ENCODE data around the gene PPM1D. TPM values are rescaled to one million over a fixed set of nuclear protein-coding genes. Genes with fewer than 3 reads are reported as not detected.

The PPM1D gene
- total and polyA plus RNA-seq, 7 donors, result 5.4 to 13.8 (median 9.6) TPM

DNA sequence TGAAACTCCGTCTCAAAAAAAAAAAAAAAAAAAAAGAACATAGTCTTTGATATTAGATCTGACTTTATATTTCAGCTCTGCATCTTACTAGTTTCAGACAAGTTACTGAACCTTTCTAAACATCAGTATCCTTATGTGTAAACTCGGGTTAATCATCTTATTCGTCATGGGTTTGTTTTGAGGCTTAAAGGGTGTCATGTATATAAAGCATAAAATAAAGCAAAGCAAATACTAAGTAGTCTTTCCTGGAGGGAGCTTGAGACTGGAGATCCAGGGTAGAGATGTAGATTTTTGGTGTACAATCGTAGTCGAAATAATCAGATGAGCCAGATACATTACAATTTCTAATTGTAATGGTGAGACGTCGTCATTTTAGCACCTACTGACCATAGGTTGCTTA lies 85.4 kb downstream of the PPM1D start:
- H3K36me3 ChIP-seq, result peaks cover 6 to 87% (median 14%) of the 10 kb centered on the region in 4 donors
- H3K9me3 ChIP-seq, result no peaks in the 10 kb centered on the region
- DNase-seq, result no peak
- TF ChIP-seq EP300 (IDR thresholded peaks at IDR 0.05), result no peak
- TF ChIP-seq POLR2AphosphoS5 (IDR thresholded peaks at IDR 0.05), result no peak
- no peak for TF ChIP-seq POLR2A (IDR thresholded peaks at IDR 0.05)
- TF ChIP-seq, protein P1, sequence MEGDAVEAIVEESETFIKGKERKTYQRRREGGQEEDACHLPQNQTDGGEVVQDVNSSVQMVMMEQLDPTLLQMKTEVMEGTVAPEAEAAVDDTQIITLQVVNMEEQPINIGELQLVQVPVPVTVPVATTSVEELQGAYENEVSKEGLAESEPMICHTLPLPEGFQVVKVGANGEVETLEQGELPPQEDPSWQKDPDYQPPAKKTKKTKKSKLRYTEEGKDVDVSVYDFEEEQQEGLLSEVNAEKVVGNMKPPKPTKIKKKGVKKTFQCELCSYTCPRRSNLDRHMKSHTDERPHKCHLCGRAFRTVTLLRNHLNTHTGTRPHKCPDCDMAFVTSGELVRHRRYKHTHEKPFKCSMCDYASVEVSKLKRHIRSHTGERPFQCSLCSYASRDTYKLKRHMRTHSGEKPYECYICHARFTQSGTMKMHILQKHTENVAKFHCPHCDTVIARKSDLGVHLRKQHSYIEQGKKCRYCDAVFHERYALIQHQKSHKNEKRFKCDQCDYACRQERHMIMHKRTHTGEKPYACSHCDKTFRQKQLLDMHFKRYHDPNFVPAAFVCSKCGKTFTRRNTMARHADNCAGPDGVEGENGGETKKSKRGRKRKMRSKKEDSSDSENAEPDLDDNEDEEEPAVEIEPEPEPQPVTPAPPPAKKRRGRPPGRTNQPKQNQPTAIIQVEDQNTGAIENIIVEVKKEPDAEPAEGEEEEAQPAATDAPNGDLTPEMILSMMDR (IDR thresholded peaks at IDR 0.05), result no peak
- no peaks in the 10 kb centered on the region for H3K27me3 ChIP-seq
- intact Hi-C loops (cut with DNase I), result loop anchor here (10.0 kb wide), 1 partner anchor 1379 kb away; the partner anchor contains the start of gene MED13
- no peaks in the 10 kb centered on the region for H3K4me1 ChIP-seq
- H3K27ac ChIP-seq, result no peak overlapping the region
- 96 to 98% methylated on average over 6 to 7 of the region's 7 CpGs for WGBS, 2 donors
- H3K4me3 ChIP-seq, result no peak overlapping the region

DNA sequence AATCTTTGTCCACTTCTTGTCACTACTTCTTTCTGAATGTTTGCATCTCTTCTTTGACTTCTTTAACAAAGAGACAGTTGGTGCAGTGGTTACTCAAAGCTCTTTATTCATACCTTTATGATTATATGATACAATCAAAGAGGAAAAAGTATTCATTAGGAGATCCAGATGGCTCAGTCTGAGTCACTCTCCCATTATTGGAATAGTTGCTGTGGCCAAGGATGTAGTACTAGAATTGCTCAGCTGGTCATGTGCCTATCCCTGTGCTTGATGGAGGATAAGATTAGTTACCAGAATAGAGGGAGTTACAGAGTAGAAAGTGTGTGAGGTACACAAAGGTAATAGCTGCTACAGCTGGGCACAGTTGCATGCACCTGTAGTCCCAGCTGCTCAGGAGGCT lies 96.0 kb downstream of the PPM1D start:
- intact Hi-C loops (cut with DNase I), result no loop called here
- no peak overlapping the region for H3K27ac ChIP-seq
- TF ChIP-seq EP300 (IDR thresholded peaks at IDR 0.05) (no peak), POLR2AphosphoS5 (IDR thresholded peaks at IDR 0.05) (no peak), POLR2A (IDR thresholded peaks at IDR 0.05) (no peak)
- TF ChIP-seq, protein P1 (IDR thresholded peaks at IDR 0.05), result no peak
- no peaks in the 10 kb centered on the region for H3K9me3 ChIP-seq
- H3K36me3 ChIP-seq, result peaks cover 0 to 37% (median 3%) of the 10 kb centered on the region in 4 donors
- no peak overlapping the region for H3K4me3 ChIP-seq
- H3K4me1 ChIP-seq, result no peaks in the 10 kb centered on the region
- DNase-seq, result no peak
- H3K27me3 ChIP-seq, result no peaks in the 10 kb centered on the region

DNA sequence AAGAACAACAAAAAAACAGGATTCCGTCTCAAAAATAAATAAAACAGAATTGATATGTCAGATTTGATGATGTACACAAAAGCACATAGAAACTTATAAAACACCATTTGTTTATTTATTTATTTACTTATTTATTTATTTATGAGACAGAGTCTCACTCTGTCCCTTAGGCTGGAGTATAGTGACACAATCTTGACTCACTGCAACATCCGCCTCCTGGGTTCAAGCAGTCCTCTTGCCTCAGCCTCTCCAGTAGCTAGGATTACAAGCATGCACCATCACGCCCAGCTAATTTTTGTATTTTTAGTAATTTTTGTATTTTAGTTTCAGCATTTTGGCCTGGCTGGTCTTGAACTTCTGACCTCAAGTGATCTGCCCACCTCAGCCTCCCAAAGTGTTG lies 99.1 kb downstream of the PPM1D start:
- Histone ChIP-seq H3K4me3 (no peak overlapping the region), H3K27ac (no peak overlapping the region), H3K27me3 (no peaks in the 10 kb centered on the region), H3K4me1 (no peaks in the 10 kb centered on the region), H3K36me3 (peaks cover 0 to 16% (median 3%) of the 10 kb centered on the region in 4 donors), H3K9me3 (no peaks in the 10 kb centered on the region)
- intact Hi-C loops (cut with DNase I), result no loop called here
- WGBS, 2 donors, result 81 to 95% methylated on average over 3 of the region's 3 CpGs
- DNase-seq, result no peak
- TF ChIP-seq EP300 (IDR thresholded peaks at IDR 0.05), result no peak
- TF ChIP-seq POLR2AphosphoS5 (IDR thresholded peaks at IDR 0.05), result no peak
- TF ChIP-seq, protein P1 (IDR thresholded peaks at IDR 0.05), result no peak
- no peak for TF ChIP-seq POLR2A (IDR thresholded peaks at IDR 0.05)

DNA sequence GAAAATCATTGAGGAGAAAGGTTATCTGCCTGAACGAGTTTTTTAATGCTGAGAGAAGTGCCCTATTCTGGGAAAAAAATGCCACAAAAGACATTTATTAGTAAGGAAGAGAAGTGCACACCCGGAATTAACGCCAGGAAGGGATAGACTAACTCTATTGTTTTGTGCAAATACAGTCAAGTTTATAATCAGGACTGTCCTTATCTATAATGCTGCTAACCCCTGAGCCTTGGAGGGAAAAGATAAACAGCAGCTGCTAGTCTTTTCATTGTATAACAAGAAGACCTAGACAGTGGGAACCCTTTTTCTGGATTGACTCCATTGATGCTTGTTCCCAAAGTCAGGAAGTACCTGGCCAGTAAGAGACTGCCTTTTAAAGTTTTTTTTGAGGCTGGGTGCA lies 104.2 kb downstream of the PPM1D start:
- Histone ChIP-seq H3K4me3 (no peak overlapping the region), H3K9me3 (no peaks in the 10 kb centered on the region), H3K27ac (no peak overlapping the region), H3K4me1 (no peaks in the 10 kb centered on the region), H3K27me3 (no peaks in the 10 kb centered on the region), H3K36me3 (peaks cover 0 to 16% (median under 1%) of the 10 kb centered on the region in 4 donors)
- TF ChIP-seq EP300 (IDR thresholded peaks at IDR 0.05) (no peak), POLR2AphosphoS5 (IDR thresholded peaks at IDR 0.05) (no peak), POLR2A (IDR thresholded peaks at IDR 0.05) (no peak)
- TF ChIP-seq, protein P1 (IDR thresholded peaks at IDR 0.05), result no peak
- intact Hi-C loops (cut with DNase I), result no loop called here
- no peak for DNase-seq
- 16 to 54% methylated on average over 3 of the region's 3 CpGs for WGBS, 2 donors

DNA sequence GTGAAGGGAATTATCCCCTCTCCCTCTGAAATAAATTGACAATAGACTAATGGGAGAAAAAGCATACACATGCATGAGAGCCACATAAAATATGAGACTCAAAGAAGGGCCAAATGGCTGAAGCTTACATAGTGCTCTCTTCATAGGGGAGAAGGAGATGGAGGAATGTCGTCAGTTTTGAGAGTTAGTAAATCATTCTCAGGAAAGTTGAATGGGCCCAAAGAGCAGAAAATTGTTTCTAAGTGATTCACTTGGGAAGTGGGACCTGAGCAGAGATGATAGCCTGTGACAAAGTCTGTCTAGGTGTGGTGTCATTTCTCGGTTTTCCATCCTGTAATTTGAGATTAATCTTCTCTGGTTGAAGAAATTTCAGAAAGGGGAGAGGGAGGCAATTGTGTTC lies 112.7 kb downstream of the PPM1D start:
- H3K4me1 ChIP-seq, result no peaks in the 10 kb centered on the region
- H3K4me3 ChIP-seq, result no peak overlapping the region
- WGBS, 2 donors, result 80 to 93% methylated on average over 2 of the region's 2 CpGs
- H3K36me3 ChIP-seq, result peaks cover 0 to 40% (median 3%) of the 10 kb centered on the region in 4 donors
- no peak overlapping the region for H3K27ac ChIP-seq
- H3K27me3 ChIP-seq, result no peaks in the 10 kb centered on the region
- no peaks in the 10 kb centered on the region for H3K9me3 ChIP-seq
- TF ChIP-seq POLR2A (IDR thresholded peaks at IDR 0.05) (no peak), EP300 (IDR thresholded peaks at IDR 0.05) (no peak), POLR2AphosphoS5 (IDR thresholded peaks at IDR 0.05) (no peak)
- TF ChIP-seq, protein P1 (IDR thresholded peaks at IDR 0.05), result no peak
- intact Hi-C loops (cut with DNase I), result no loop called here
- no peak for DNase-seq

Data from sigmoid colon (tissue), 7 donors.